WTC11 (cell line): ENCODE measurements around the gene SRSF3. TPM values are rescaled to one million over a fixed set of nuclear protein-coding genes. Genes with fewer than 3 reads are reported as not detected.
A peak's percentile ranks its signal among the peaks of the same experiment; 100 is the strongest.

Experiments used
- ATAC-seq: fragments of 200-7000 bp; cut with Tn5 transposase; 2 replicates; pipeline ENCODE4 v1.10.0; 2021; ENCODE audit warnings: mild to moderate bottlenecking, moderate library complexity
- CTCF ChIA-PET: fragments of 300-600 bp; sonication (Branson Sonifier 250); formaldehyde crosslinking; loops from one replicate; lab custom pipeline; 2021; ENCODE audit warnings: antibody characterized with exemption; lab: Charles Lee
- POLR2A ChIA-PET: fragments of 350-600 bp; sonication (Branson Sonifier 250); formaldehyde crosslinking; loops from one replicate; lab custom pipeline; 2021; ENCODE audit warnings: antibody characterized with exemption; lab: Charles Lee
- DNase-seq: peaks from one replicate; pipeline ENCODE4 v3.0.0; 2021; ENCODE audit warnings: low spot score
- H3K27ac Mint-ChIP-seq: 2 replicates; pipeline ENCODE4 v1.8.0; 2021; ENCODE audit warnings: mixed read lengths
- H3K27me3 Mint-ChIP-seq: 2 replicates; pipeline ENCODE4 v1.8.0; 2021; ENCODE audit warnings: low read depth, mild to moderate bottlenecking, moderate library complexity, mixed read lengths
- H3K36me3 Mint-ChIP-seq: 2 replicates; pipeline ENCODE4 v1.8.0; 2021; ENCODE audit warnings: mixed read lengths
- H3K4me1 Mint-ChIP-seq: 2 replicates; pipeline ENCODE4 v1.8.0; 2022; ENCODE audit warnings: mixed read lengths
- H3K4me3 Mint-ChIP-seq: 2 replicates; pipeline ENCODE4 v1.8.0; 2021; ENCODE audit warnings: mild to moderate bottlenecking, moderate library complexity, mixed read lengths
- H3K9me3 Mint-ChIP-seq: 2 replicates; pipeline ENCODE4 v1.8.0; 2021; ENCODE audit warnings: mixed read lengths
- ATF1 ChIP-seq: sonication (generic); formaldehyde crosslinking; IDR thresholded peaks from 2 replicates; pipeline ENCODE4 v1.8.1; 2023; ENCODE audit warnings: mild to moderate bottlenecking, moderate library complexity, missing genetic modification reagents
- ELF4 ChIP-seq: sonication (generic); formaldehyde crosslinking; IDR thresholded peaks from 2 replicates; pipeline ENCODE4 v1.8.1; 2022; ENCODE audit warnings: low read depth, mild to moderate bottlenecking, moderate library complexity, missing genetic modification reagents
- EMX1 ChIP-seq: fragments of 250-450 bp; sonication (Bioruptor Pico); IDR thresholded peaks from 2 replicates; pipeline ENCODE4 v1.8.0; 2021; ENCODE audit warnings: mild to moderate bottlenecking
- GTF2I ChIP-seq: fragments of 250-450 bp; sonication (Bioruptor Pico); conservative IDR thresholded peaks from 2 replicates; pipeline ENCODE4 v1.4.0; 2021; ENCODE audit warnings: mild to moderate bottlenecking
- MXD4 ChIP-seq: fragments of 250-450 bp; sonication (Bioruptor Pico); IDR thresholded peaks from 2 replicates; pipeline ENCODE4 v1.8.0; 2021; ENCODE audit warnings: mild to moderate bottlenecking, moderate library complexity, borderline replicate concordance
- NFYB ChIP-seq: sonication (generic); formaldehyde crosslinking; conservative IDR thresholded peaks from 2 replicates; pipeline ENCODE4 v1.8.0; 2022; ENCODE audit warnings: low read depth, missing genetic modification reagents
- NR1H2 ChIP-seq: sonication (generic); formaldehyde crosslinking; IDR thresholded peaks from 2 replicates; pipeline ENCODE4 v1.9.0; 2021; ENCODE audit warnings: mild to moderate bottlenecking, moderate library complexity, missing genetic modification reagents
- SMAD3 ChIP-seq: sonication (generic); formaldehyde crosslinking; IDR thresholded peaks from 2 replicates; pipeline ENCODE4 v1.8.0; 2022; ENCODE audit warnings: missing genetic modification reagents, mild to moderate bottlenecking, borderline replicate concordance
- SMAD4 ChIP-seq: sonication (generic); formaldehyde crosslinking; IDR thresholded peaks from 2 replicates; pipeline ENCODE4 v1.8.0; 2022; ENCODE audit warnings: mild to moderate bottlenecking, missing genetic modification reagents
- ZBTB21 ChIP-seq: sonication (generic); formaldehyde crosslinking; IDR thresholded peaks from 2 replicates; pipeline ENCODE4 v1.8.1; 2023; ENCODE audit warnings: mild to moderate bottlenecking, missing genetic modification reagents, borderline replicate concordance
- ZNF121 ChIP-seq: sonication (generic); formaldehyde crosslinking; IDR thresholded peaks from 2 replicates; pipeline ENCODE4 v1.8.0; 2023; ENCODE audit warnings: missing genetic modification reagents
- total RNA-seq: library from RNA; stranded (reverse); gene quantifications from 3 replicates; pipeline ENCODE4 v1.2.3, GENCODE V29; 2021
- TF ChIP-seq, protein P1 (sequence below): sonication (generic); formaldehyde crosslinking; IDR thresholded peaks from 2 replicates; pipeline ENCODE4 v1.8.1; 2023; ENCODE audit warnings: mild to moderate bottlenecking, missing genetic modification reagents
- TF ChIP-seq, protein P2 (sequence below): sonication (generic); formaldehyde crosslinking; conservative IDR thresholded peaks from 2 replicates; pipeline ENCODE4 v1.8.1; 2023; ENCODE audit warnings: mild to moderate bottlenecking, low read depth, missing genetic modification reagents, moderate library complexity
- TF ChIP-seq, protein P3 (sequence below): sonication (generic); formaldehyde crosslinking; IDR thresholded peaks from 2 replicates; pipeline ENCODE4 v1.8.0; 2023; ENCODE audit warnings: mild to moderate bottlenecking, missing genetic modification reagents
- TF ChIP-seq, protein P4 (sequence below): fragments of 250-450 bp; sonication (Bioruptor Pico); IDR thresholded peaks from 2 replicates; pipeline ENCODE4 v1.8.0; 2021; ENCODE audit warnings: mild to moderate bottlenecking
- TF ChIP-seq, protein P5 (sequence below): sonication (generic); formaldehyde crosslinking; IDR thresholded peaks from 2 replicates; pipeline ENCODE4 v1.8.1; 2023; ENCODE audit warnings: mild to moderate bottlenecking, missing genetic modification reagents, borderline replicate concordance
- TF ChIP-seq, protein P6 (sequence below): sonication (generic); formaldehyde crosslinking; IDR thresholded peaks from 2 replicates; pipeline ENCODE4 v1.8.1; 2023; ENCODE audit warnings: mild to moderate bottlenecking, moderate library complexity, missing genetic modification reagents

SRSF3 gene
- total RNA-seq, 1 experiment from 2014 or later: 554 TPM

DNA sequence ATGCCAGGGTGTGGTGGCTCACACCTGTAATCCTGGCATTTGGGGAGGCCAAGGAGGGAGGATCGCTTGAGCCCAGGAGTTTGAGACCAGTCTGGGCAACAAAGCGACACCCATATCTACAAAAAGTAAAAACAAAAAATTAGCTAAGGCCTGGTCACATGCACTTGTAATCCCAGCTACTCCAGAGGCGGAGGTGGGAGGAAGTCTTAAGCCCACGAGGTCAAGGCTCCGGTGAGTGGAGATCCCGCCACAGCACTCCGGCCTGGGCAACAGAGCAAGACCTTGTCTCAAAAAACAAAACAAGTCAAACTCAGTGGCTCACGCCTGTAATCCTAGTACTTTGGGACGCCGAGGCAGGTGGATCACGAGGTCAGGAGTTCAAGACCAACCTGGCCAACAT, 35.6 kb downstream of the SRSF3 start (continued):
- TF ChIP-seq MXD4 (CRISPR knock-in tag): no peak

DNA sequence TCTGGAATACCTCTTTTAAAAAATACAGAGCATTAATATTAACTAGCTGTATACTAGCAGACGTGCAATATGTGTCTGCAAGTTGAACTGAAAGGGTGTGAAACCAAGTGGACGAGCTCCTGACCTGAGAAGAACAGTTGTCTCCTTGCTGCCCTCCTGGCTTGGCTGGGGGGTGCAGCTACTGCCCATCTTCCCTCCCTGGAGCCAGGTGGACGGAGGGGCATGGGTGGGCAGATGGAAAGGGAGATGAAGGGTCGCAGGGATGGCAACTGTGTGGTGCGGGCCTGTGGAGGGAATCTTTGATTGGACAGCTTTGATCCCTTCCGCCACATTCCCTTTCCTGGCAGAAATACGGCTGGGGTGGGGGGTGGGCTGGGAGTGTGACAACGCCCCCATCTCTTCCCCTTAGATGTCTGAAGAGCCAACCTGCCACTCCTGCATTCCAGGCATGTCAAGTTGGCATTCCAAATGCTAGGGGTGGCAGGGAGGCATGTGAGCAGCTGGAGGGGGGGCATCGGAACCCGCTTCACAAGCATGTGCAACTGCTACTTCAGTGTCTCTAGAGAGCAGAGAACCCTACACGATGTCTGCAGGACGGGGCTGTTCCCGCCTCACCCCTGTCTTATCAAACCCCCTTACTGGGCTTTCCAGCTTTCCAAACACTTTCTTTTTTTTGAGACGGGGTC, 37.3 kb downstream of the SRSF3 start:
- no peak for DNase-seq
- POLR2A ChIA-PET: no interaction called here
- 0 out of 2 replicates have a peak, but pooled peaks cover 3% of the 10 kb centered on the region for H3K4me1 Mint-ChIP-seq

DNA sequence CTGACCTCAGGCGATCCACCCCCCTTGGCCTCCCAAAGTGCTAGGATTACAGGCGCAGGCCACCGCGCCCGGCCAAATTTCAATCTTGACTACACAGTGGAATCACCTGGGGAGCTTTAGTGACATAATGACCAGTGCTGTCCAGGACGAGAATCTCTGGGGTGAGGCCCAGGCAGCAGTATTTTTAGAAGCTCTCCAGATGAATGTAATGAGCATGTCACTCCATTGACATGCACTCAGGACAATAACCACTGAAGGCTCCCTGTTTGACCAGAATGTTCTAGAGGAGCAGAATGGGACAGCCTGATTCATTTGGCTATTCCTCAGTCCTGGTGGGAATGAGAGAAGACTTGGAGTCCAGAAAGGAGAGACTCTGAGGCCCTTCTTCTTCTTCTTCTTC, 39.2 kb downstream of the SRSF3 start:
- DNase-seq (no peak), ATAC-seq (no peak)
- H3K36me3 Mint-ChIP-seq: no peaks in the 10 kb centered on the region
- POLR2A ChIA-PET: interaction anchor here (0.7 kb wide), 1 partner anchor 74 kb away, joined by 5 read pairs; no protein-coding TSS in a partner anchor
- peaks cover 9% of the 10 kb centered on the region; the same call in 1 of the 2 replicates for H3K4me1 Mint-ChIP-seq
- CTCF ChIA-PET: interaction anchor here (0.6 to 1.0 kb wide), 3 partner anchors 11 to 126 kb away, joined by 3 to 4 read pairs (median 3); no protein-coding TSS in a partner anchor
- H3K9me3 Mint-ChIP-seq: no peaks in the 10 kb centered on the region
- H3K4me3 Mint-ChIP-seq: no peak overlapping the region
- H3K27ac Mint-ChIP-seq: no peak overlapping the region
- H3K27me3 Mint-ChIP-seq: no peaks in the 10 kb centered on the region
- no peak for TF ChIP-seq SMAD4
- no peak for TF ChIP-seq ELF4 (CRISPR knock-in tag)
- TF ChIP-seq, protein P1, sequence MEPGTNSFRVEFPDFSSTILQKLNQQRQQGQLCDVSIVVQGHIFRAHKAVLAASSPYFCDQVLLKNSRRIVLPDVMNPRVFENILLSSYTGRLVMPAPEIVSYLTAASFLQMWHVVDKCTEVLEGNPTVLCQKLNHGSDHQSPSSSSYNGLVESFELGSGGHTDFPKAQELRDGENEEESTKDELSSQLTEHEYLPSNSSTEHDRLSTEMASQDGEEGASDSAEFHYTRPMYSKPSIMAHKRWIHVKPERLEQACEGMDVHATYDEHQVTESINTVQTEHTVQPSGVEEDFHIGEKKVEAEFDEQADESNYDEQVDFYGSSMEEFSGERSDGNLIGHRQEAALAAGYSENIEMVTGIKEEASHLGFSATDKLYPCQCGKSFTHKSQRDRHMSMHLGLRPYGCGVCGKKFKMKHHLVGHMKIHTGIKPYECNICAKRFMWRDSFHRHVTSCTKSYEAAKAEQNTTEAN: no peak
- TF ChIP-seq, protein P2, sequence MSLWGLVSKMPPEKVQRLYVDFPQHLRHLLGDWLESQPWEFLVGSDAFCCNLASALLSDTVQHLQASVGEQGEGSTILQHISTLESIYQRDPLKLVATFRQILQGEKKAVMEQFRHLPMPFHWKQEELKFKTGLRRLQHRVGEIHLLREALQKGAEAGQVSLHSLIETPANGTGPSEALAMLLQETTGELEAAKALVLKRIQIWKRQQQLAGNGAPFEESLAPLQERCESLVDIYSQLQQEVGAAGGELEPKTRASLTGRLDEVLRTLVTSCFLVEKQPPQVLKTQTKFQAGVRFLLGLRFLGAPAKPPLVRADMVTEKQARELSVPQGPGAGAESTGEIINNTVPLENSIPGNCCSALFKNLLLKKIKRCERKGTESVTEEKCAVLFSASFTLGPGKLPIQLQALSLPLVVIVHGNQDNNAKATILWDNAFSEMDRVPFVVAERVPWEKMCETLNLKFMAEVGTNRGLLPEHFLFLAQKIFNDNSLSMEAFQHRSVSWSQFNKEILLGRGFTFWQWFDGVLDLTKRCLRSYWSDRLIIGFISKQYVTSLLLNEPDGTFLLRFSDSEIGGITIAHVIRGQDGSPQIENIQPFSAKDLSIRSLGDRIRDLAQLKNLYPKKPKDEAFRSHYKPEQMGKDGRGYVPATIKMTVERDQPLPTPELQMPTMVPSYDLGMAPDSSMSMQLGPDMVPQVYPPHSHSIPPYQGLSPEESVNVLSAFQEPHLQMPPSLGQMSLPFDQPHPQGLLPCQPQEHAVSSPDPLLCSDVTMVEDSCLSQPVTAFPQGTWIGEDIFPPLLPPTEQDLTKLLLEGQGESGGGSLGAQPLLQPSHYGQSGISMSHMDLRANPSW (CRISPR knock-in tag): no peak
- no peak for TF ChIP-seq SMAD3 (CRISPR knock-in tag)
- TF ChIP-seq NFYB (CRISPR knock-in tag): no peak
- TF ChIP-seq, protein P3, sequence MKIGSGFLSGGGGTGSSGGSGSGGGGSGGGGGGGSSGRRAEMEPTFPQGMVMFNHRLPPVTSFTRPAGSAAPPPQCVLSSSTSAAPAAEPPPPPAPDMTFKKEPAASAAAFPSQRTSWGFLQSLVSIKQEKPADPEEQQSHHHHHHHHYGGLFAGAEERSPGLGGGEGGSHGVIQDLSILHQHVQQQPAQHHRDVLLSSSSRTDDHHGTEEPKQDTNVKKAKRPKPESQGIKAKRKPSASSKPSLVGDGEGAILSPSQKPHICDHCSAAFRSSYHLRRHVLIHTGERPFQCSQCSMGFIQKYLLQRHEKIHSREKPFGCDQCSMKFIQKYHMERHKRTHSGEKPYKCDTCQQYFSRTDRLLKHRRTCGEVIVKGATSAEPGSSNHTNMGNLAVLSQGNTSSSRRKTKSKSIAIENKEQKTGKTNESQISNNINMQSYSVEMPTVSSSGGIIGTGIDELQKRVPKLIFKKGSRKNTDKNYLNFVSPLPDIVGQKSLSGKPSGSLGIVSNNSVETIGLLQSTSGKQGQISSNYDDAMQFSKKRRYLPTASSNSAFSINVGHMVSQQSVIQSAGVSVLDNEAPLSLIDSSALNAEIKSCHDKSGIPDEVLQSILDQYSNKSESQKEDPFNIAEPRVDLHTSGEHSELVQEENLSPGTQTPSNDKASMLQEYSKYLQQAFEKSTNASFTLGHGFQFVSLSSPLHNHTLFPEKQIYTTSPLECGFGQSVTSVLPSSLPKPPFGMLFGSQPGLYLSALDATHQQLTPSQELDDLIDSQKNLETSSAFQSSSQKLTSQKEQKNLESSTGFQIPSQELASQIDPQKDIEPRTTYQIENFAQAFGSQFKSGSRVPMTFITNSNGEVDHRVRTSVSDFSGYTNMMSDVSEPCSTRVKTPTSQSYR (CRISPR knock-in tag): no peak

More for the DNA sequence above, 37.3 kb downstream of the SRSF3 start:
- TF ChIP-seq SMAD4 (no peak), NR1H2 (no peak), GTF2I (CRISPR knock-in tag) (no peak), ZNF121 (CRISPR knock-in tag) (no peak), EMX1 (CRISPR knock-in tag) (no peak), SMAD3 (CRISPR knock-in tag) (no peak), ATF1 (no peak), ZBTB21 (no peak)
- TF ChIP-seq, protein P4, sequence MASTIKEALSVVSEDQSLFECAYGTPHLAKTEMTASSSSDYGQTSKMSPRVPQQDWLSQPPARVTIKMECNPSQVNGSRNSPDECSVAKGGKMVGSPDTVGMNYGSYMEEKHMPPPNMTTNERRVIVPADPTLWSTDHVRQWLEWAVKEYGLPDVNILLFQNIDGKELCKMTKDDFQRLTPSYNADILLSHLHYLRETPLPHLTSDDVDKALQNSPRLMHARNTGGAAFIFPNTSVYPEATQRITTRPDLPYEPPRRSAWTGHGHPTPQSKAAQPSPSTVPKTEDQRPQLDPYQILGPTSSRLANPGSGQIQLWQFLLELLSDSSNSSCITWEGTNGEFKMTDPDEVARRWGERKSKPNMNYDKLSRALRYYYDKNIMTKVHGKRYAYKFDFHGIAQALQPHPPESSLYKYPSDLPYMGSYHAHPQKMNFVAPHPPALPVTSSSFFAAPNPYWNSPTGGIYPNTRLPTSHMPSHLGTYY (CRISPR knock-in tag): no peak
- TF ChIP-seq, protein P5, sequence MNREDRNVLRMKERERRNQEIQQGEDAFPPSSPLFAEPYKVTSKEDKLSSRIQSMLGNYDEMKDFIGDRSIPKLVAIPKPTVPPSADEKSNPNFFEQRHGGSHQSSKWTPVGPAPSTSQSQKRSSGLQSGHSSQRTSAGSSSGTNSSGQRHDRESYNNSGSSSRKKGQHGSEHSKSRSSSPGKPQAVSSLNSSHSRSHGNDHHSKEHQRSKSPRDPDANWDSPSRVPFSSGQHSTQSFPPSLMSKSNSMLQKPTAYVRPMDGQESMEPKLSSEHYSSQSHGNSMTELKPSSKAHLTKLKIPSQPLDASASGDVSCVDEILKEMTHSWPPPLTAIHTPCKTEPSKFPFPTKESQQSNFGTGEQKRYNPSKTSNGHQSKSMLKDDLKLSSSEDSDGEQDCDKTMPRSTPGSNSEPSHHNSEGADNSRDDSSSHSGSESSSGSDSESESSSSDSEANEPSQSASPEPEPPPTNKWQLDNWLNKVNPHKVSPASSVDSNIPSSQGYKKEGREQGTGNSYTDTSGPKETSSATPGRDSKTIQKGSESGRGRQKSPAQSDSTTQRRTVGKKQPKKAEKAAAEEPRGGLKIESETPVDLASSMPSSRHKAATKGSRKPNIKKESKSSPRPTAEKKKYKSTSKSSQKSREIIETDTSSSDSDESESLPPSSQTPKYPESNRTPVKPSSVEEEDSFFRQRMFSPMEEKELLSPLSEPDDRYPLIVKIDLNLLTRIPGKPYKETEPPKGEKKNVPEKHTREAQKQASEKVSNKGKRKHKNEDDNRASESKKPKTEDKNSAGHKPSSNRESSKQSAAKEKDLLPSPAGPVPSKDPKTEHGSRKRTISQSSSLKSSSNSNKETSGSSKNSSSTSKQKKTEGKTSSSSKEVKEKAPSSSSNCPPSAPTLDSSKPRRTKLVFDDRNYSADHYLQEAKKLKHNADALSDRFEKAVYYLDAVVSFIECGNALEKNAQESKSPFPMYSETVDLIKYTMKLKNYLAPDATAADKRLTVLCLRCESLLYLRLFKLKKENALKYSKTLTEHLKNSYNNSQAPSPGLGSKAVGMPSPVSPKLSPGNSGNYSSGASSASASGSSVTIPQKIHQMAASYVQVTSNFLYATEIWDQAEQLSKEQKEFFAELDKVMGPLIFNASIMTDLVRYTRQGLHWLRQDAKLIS: no peak
- TF ChIP-seq, protein P6, sequence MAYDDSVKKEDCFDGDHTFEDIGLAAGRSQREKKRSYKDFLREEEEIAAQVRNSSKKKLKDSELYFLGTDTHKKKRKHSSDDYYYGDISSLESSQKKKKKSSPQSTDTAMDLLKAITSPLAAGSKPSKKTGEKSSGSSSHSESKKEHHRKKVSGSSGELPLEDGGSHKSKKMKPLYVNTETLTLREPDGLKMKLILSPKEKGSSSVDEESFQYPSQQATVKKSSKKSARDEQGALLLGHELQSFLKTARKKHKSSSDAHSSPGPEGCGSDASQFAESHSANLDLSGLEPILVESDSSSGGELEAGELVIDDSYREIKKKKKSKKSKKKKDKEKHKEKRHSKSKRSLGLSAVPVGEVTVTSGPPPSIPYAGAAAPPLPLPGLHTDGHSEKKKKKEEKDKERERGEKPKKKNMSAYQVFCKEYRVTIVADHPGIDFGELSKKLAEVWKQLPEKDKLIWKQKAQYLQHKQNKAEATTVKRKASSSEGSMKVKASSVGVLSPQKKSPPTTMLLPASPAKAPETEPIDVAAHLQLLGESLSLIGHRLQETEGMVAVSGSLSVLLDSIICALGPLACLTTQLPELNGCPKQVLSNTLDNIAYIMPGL (CRISPR knock-in tag): no peak
- no peak overlapping the region for H3K4me3 Mint-ChIP-seq
- peak; percentile 20; the same call in 1 of the 2 replicates for ATAC-seq
- H3K36me3 Mint-ChIP-seq: no peaks in the 10 kb centered on the region
- no peaks in the 10 kb centered on the region for H3K27me3 Mint-ChIP-seq
- no peak overlapping the region for H3K27ac Mint-ChIP-seq
- no peaks in the 10 kb centered on the region for H3K9me3 Mint-ChIP-seq
- CTCF ChIA-PET: interaction anchor here (0.6 to 1.5 kb wide), 6 partner anchors 13 to 538 kb away, joined by 3 to 4 read pairs (median 3); no protein-coding TSS in a partner anchor
